ENCODE results near the gene SOX8. TPM values are rescaled to one million over a fixed set of nuclear protein-coding genes. Genes with fewer than 3 reads are reported as not detected.

The SOX8 gene
- total RNA-seq, 1 experiment from 2014 or later = 5.2 TPM

GRCh38 chr16:1010251-1010650, 28.7 kb downstream of the SOX8 start:
- no peaks in the 10 kb centered on the region for H3K9me2 ChIP-seq (ENCODE audit: insufficient read depth)
- peaks cover 43% of the 10 kb centered on the region for H3K27me3 ChIP-seq (ENCODE audit: insufficient read depth, low read length)
- no peaks in the 10 kb centered on the region for H3K79me2 ChIP-seq (ENCODE audit: insufficient read depth, low read length)
- no peaks in the 10 kb centered on the region for H3K36me3 ChIP-seq (ENCODE audit: control insufficient read depth in 1 of 2, insufficient read depth in 2 of 2, low read length in 2 of 2)
- H3K4me3 ChIP-seq (replicated peaks in 1 of 2; ENCODE audit: low read depth in 1 of 2, low read length in 2 of 2) = no peak overlapping the region
- ChIA-PET POLR2A (no interaction called here), CTCF (no interaction called here), RAD21 (ENCODE audit: low non-redundant PET in 1 of 2, low total read pairs in 2 of 2, uncharacterized antibody in 2 of 2, unreplicated experiment in 2 of 2) (no interaction called here)
- DNase-seq (ENCODE audit: low read depth, low spot score) (no peak), ATAC-seq (no peak)
- no peak overlapping the region for H3K4me2 ChIP-seq (ENCODE audit: low read length)
- H3K4me1 ChIP-seq (ENCODE audit: control insufficient read depth in 1 of 2, insufficient read depth in 2 of 2, low read length in 2 of 2) = peaks cover 5 to 12% of the 10 kb centered on the region in 2 experiments
- no peak overlapping the region for H3K27ac ChIP-seq (ENCODE audit: low read depth, low read length)
- BruUV-seq (replicated peaks) = no TSS peak
- H3K9me3 ChIP-seq (ENCODE audit: control insufficient read depth in 1 of 2, insufficient read depth in 1 of 2, low read depth in 1 of 2, low read length in 2 of 2) = no peaks in the 10 kb centered on the region
- no peak overlapping the region for H3K9ac ChIP-seq (ENCODE audit: low read length)
- H2AFZ ChIP-seq (ENCODE audit: low read depth, low read length, poor library complexity, severe bottlenecking) = no peak overlapping the region
- no peaks in the 10 kb centered on the region for H4K20me1 ChIP-seq (ENCODE audit: insufficient read depth)
- TF ChIP-seq JUND (IDR thresholded peaks at IDR 0.05) = no peak
- no peak for TF ChIP-seq ELF1 (IDR thresholded peaks at IDR 0.05; ENCODE audit: borderline replicate concordance, low read depth)
- no peak for TF ChIP-seq EZH2 (IDR thresholded peaks at IDR 0.05)
- TF ChIP-seq, protein P1, sequence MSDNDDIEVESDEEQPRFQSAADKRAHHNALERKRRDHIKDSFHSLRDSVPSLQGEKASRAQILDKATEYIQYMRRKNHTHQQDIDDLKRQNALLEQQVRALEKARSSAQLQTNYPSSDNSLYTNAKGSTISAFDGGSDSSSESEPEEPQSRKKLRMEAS (IDR thresholded peaks at IDR 0.05) = no peak
- TF ChIP-seq ZFX (IDR thresholded peaks at IDR 0.05) = no peak
- TF ChIP-seq EZH2phosphoT487 (IDR thresholded peaks at IDR 0.05; ENCODE audit: borderline replicate concordance) = no peak
- no peak for TF ChIP-seq FOSL1 (IDR thresholded peaks at IDR 0.05; ENCODE audit: low read depth)
- intact Hi-C loops (cut with micrococcal nuclease) = no loop called here

DNA sequence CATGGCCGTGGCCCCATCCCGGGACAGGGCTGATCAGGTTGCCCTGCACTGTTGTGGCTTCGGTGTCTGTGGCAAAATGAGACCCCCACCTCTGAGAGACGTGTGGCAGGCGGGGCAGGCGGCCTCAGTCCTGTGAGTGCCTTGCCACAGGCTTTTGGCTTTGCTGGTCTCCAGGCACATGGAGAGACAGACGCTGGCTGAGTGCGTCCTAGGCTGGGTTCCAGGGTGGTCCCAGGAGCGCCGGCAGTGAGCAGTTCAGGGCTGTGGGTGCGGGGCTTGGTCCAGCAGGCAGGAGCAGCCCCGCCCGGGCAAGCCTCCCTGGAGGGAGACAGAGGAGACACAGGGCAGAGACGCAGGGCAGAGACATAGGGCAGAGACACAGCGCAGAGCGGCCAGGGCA, 29.2 kb downstream of the SOX8 start:
- Histone ChIP-seq H3K36me3 (ENCODE audit: control insufficient read depth in 1 of 2, insufficient read depth in 2 of 2, low read length in 2 of 2) (no peaks in the 10 kb centered on the region), H3K4me2 (ENCODE audit: low read length) (no peak overlapping the region), H3K4me3 (replicated peaks in 1 of 2; ENCODE audit: low read depth in 1 of 2, low read length in 2 of 2) (no peak overlapping the region), H3K9me3 (ENCODE audit: control insufficient read depth in 1 of 2, insufficient read depth in 1 of 2, low read depth in 1 of 2, low read length in 2 of 2) (no peaks in the 10 kb centered on the region), H3K27ac (ENCODE audit: low read depth, low read length) (no peak overlapping the region), H2AFZ (ENCODE audit: low read depth, low read length, poor library complexity, severe bottlenecking) (no peak overlapping the region), H3K27me3 (ENCODE audit: insufficient read depth, low read length) (peaks cover 39% of the 10 kb centered on the region), H3K9ac (ENCODE audit: low read length) (no peak overlapping the region), H3K9me2 (ENCODE audit: insufficient read depth) (no peaks in the 10 kb centered on the region), H3K4me1 (ENCODE audit: control insufficient read depth in 1 of 2, insufficient read depth in 2 of 2, low read length in 2 of 2) (peaks cover 5 to 12% of the 10 kb centered on the region in 2 experiments), H3K79me2 (ENCODE audit: insufficient read depth, low read length) (no peaks in the 10 kb centered on the region), H4K20me1 (ENCODE audit: insufficient read depth) (no peaks in the 10 kb centered on the region)
- intact Hi-C loops (cut with micrococcal nuclease) = no loop called here
- RAD21 ChIA-PET (ENCODE audit: low non-redundant PET in 1 of 2, low total read pairs in 2 of 2, uncharacterized antibody in 2 of 2, unreplicated experiment in 2 of 2) = no interaction called here
- CTCF ChIA-PET = no interaction called here
- TF ChIP-seq CBX3 (IDR thresholded peaks at IDR 0.05; ENCODE audit: low read depth) (no peak), JUND (IDR thresholded peaks at IDR 0.05) (no peak), SP1 (IDR thresholded peaks at IDR 0.05; ENCODE audit: low read depth) (no peak), RAD21 (IDR thresholded peaks at IDR 0.05; ENCODE audit: low read depth) (no peak)
- TF ChIP-seq, protein P2, sequence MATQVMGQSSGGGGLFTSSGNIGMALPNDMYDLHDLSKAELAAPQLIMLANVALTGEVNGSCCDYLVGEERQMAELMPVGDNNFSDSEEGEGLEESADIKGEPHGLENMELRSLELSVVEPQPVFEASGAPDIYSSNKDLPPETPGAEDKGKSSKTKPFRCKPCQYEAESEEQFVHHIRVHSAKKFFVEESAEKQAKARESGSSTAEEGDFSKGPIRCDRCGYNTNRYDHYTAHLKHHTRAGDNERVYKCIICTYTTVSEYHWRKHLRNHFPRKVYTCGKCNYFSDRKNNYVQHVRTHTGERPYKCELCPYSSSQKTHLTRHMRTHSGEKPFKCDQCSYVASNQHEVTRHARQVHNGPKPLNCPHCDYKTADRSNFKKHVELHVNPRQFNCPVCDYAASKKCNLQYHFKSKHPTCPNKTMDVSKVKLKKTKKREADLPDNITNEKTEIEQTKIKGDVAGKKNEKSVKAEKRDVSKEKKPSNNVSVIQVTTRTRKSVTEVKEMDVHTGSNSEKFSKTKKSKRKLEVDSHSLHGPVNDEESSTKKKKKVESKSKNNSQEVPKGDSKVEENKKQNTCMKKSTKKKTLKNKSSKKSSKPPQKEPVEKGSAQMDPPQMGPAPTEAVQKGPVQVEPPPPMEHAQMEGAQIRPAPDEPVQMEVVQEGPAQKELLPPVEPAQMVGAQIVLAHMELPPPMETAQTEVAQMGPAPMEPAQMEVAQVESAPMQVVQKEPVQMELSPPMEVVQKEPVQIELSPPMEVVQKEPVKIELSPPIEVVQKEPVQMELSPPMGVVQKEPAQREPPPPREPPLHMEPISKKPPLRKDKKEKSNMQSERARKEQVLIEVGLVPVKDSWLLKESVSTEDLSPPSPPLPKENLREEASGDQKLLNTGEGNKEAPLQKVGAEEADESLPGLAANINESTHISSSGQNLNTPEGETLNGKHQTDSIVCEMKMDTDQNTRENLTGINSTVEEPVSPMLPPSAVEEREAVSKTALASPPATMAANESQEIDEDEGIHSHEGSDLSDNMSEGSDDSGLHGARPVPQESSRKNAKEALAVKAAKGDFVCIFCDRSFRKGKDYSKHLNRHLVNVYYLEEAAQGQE (IDR thresholded peaks at IDR 0.05; ENCODE audit: low read depth) = no peak
- no TSS peak for BruUV-seq (replicated peaks)
- DNase-seq (ENCODE audit: low read depth, low spot score) = no peak
- POLR2A ChIA-PET = no interaction called here
- no peak for ATAC-seq
